ENCODE measurements around the gene NAT10. TPM values are rescaled to one million over a fixed set of nuclear protein-coding genes. Genes with fewer than 3 reads are reported as not detected.

Gene NAT10
- total and polyA plus RNA-seq, 2 experiments from 2014 or later, result 44.1 to 58.8 TPM

DNA sequence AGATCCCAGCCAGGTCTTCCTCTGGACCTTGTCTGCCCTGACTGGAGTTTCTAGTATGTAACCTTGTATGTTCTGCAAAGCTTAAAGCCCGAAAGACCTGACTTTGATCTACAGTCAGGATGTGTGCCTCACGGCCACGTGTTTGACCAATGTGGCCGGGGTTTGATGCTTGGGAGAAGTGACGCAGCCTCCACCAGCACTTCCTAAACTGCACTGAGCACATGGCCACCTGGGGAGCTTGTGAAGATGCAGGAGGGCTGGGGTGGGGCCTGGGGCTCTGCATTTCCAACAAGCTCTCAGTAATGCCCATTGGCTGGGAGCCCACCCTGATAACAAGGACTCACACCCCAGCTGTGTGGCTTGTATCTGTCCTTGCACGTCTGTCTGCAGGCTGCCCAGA lies 53.2 kb downstream of the NAT10 start:
- Histone ChIP-seq H3K4me1 (ENCODE audit: insufficient read depth) (no peaks in the 10 kb centered on the region), H2AFZ (no peak overlapping the region), H4K20me1 (replicated peaks; ENCODE audit: insufficient read depth) (no peaks in the 10 kb centered on the region; the same call in 1 of the 2 replicates), H3K79me2 (replicated peaks; ENCODE audit: insufficient read depth) (no peaks in the 10 kb centered on the region), H3K4me3 (no peak overlapping the region), H3K27me3 (ENCODE audit: insufficient read depth) (no peaks in the 10 kb centered on the region), H3F3A (replicated peaks; ENCODE audit: low read depth) (no peaks in the 10 kb centered on the region), H3K9me2 (ENCODE audit: insufficient read depth) (no peaks in the 10 kb centered on the region), H3K27ac (ENCODE audit: low read depth) (no peak overlapping the region), H3K36me3 (ENCODE audit: insufficient read depth) (no peaks in the 10 kb centered on the region; the same call in 1 of the 2 replicates), H3K4me2 (no peak overlapping the region)
- H3K27ac Mint-ChIP-seq, result no peak overlapping the region
- no peak for DNase-seq (ENCODE audit: low spot score)
- H3K27me3 Mint-ChIP-seq (ENCODE audit: insufficient read depth, low read depth, poor library complexity), result peaks cover 5% of the 10 kb centered on the region
- H3K36me3 Mint-ChIP-seq (ENCODE audit: low read depth), result peaks cover 7% of the 10 kb centered on the region
- no peaks in the 10 kb centered on the region for H3K9me3 Mint-ChIP-seq
- ATAC-seq, result no peak
- no peak overlapping the region for H3K4me3 Mint-ChIP-seq
- H3K4me1 Mint-ChIP-seq, result no peaks in the 10 kb centered on the region
- TF ChIP-seq, protein P1, sequence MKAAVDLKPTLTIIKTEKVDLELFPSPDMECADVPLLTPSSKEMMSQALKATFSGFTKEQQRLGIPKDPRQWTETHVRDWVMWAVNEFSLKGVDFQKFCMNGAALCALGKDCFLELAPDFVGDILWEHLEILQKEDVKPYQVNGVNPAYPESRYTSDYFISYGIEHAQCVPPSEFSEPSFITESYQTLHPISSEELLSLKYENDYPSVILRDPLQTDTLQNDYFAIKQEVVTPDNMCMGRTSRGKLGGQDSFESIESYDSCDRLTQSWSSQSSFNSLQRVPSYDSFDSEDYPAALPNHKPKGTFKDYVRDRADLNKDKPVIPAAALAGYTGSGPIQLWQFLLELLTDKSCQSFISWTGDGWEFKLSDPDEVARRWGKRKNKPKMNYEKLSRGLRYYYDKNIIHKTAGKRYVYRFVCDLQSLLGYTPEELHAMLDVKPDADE (IDR thresholded peaks at IDR 0.05), result no peak
- no peak for TF ChIP-seq JUNB (IDR thresholded peaks at IDR 0.05; ENCODE audit: unreplicated experiment)
- no peak for TF ChIP-seq ZNF331 (CRISPR knock-in tag; IDR thresholded peaks at IDR 0.05; ENCODE audit: low read depth)
- no peak for TF ChIP-seq CREB1 (CRISPR knock-in tag; IDR thresholded peaks at IDR 0.05; ENCODE audit: low read depth)
- no peak for TF ChIP-seq NANOG (IDR thresholded peaks at IDR 0.05; ENCODE audit: borderline replicate concordance)
- no peak for TF ChIP-seq EZH2phosphoT487 (IDR thresholded peaks at IDR 0.05; ENCODE audit: unreplicated experiment)
- TF ChIP-seq, protein P2, sequence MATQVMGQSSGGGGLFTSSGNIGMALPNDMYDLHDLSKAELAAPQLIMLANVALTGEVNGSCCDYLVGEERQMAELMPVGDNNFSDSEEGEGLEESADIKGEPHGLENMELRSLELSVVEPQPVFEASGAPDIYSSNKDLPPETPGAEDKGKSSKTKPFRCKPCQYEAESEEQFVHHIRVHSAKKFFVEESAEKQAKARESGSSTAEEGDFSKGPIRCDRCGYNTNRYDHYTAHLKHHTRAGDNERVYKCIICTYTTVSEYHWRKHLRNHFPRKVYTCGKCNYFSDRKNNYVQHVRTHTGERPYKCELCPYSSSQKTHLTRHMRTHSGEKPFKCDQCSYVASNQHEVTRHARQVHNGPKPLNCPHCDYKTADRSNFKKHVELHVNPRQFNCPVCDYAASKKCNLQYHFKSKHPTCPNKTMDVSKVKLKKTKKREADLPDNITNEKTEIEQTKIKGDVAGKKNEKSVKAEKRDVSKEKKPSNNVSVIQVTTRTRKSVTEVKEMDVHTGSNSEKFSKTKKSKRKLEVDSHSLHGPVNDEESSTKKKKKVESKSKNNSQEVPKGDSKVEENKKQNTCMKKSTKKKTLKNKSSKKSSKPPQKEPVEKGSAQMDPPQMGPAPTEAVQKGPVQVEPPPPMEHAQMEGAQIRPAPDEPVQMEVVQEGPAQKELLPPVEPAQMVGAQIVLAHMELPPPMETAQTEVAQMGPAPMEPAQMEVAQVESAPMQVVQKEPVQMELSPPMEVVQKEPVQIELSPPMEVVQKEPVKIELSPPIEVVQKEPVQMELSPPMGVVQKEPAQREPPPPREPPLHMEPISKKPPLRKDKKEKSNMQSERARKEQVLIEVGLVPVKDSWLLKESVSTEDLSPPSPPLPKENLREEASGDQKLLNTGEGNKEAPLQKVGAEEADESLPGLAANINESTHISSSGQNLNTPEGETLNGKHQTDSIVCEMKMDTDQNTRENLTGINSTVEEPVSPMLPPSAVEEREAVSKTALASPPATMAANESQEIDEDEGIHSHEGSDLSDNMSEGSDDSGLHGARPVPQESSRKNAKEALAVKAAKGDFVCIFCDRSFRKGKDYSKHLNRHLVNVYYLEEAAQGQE (IDR thresholded peaks at IDR 0.05; ENCODE audit: unreplicated experiment), result no peak
- TF ChIP-seq, protein P3, sequence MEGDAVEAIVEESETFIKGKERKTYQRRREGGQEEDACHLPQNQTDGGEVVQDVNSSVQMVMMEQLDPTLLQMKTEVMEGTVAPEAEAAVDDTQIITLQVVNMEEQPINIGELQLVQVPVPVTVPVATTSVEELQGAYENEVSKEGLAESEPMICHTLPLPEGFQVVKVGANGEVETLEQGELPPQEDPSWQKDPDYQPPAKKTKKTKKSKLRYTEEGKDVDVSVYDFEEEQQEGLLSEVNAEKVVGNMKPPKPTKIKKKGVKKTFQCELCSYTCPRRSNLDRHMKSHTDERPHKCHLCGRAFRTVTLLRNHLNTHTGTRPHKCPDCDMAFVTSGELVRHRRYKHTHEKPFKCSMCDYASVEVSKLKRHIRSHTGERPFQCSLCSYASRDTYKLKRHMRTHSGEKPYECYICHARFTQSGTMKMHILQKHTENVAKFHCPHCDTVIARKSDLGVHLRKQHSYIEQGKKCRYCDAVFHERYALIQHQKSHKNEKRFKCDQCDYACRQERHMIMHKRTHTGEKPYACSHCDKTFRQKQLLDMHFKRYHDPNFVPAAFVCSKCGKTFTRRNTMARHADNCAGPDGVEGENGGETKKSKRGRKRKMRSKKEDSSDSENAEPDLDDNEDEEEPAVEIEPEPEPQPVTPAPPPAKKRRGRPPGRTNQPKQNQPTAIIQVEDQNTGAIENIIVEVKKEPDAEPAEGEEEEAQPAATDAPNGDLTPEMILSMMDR (conservative IDR thresholded peaks at IDR 0.05; ENCODE audit: low read depth in 2 of 2), result no peak
- TF ChIP-seq, protein P4, sequence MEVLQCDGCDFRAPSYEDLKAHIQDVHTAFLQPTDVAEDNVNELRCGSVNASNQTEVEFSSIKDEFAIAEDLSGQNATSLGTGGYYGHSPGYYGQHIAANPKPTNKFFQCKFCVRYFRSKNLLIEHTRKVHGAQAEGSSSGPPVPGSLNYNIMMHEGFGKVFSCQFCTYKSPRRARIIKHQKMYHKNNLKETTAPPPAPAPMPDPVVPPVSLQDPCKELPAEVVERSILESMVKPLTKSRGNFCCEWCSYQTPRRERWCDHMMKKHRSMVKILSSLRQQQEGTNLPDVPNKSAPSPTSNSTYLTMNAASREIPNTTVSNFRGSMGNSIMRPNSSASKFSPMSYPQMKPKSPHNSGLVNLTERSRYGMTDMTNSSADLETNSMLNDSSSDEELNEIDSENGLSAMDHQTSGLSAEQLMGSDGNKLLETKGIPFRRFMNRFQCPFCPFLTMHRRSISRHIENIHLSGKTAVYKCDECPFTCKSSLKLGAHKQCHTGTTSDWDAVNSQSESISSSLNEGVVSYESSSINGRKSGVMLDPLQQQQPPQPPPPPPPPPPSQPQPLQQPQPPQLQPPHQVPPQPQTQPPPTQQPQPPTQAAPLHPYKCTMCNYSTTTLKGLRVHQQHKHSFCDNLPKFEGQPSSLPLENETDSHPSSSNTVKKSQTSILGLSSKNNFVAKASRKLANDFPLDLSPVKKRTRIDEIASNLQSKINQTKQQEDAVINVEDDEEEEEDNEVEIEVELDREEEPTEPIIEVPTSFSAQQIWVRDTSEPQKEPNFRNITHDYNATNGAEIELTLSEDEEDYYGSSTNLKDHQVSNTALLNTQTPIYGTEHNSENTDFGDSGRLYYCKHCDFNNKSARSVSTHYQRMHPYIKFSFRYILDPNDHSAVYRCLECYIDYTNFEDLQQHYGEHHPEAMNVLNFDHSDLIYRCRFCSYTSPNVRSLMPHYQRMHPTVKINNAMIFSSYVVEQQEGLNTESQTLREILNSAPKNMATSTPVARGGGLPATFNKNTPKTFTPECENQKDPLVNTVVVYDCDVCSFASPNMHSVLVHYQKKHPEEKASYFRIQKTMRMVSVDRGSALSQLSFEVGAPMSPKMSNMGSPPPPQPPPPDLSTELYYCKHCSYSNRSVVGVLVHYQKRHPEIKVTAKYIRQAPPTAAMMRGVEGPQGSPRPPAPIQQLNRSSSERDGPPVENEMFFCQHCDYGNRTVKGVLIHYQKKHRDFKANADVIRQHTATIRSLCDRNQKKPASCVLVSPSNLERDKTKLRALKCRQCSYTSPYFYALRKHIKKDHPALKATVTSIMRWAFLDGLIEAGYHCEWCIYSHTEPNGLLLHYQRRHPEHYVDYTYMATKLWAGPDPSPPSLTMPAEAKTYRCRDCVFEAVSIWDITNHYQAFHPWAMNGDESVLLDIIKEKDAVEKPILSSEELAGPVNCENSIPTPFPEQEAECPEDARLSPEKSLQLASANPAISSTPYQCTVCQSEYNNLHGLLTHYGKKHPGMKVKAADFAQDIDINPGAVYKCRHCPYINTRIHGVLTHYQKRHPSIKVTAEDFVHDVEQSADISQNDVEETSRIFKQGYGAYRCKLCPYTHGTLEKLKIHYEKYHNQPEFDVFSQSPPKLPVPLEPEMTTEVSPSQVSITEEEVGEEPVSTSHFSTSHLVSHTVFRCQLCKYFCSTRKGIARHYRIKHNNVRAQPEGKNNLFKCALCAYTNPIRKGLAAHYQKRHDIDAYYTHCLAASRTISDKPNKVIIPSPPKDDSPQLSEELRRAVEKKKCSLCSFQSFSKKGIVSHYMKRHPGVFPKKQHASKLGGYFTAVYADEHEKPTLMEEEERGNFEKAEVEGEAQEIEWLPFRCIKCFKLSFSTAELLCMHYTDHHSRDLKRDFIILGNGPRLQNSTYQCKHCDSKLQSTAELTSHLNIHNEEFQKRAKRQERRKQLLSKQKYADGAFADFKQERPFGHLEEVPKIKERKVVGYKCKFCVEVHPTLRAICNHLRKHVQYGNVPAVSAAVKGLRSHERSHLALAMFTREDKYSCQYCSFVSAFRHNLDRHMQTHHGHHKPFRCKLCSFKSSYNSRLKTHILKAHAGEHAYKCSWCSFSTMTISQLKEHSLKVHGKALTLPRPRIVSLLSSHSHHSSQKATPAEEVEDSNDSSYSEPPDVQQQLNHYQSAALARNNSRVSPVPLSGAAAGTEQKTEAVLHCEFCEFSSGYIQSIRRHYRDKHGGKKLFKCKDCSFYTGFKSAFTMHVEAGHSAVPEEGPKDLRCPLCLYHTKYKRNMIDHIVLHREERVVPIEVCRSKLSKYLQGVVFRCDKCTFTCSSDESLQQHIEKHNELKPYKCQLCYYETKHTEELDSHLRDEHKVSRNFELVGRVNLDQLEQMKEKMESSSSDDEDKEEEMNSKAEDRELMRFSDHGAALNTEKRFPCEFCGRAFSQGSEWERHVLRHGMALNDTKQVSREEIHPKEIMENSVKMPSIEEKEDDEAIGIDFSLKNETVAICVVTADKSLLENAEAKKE (CRISPR knock-in tag; IDR thresholded peaks at IDR 0.05), result no peak
- no peak for TF ChIP-seq EZH2 (IDR thresholded peaks at IDR 0.05; ENCODE audit: low read depth, unreplicated experiment)
- TF ChIP-seq STAT1 (IDR thresholded peaks at IDR 0.05; ENCODE audit: unreplicated experiment), result no peak
- TF ChIP-seq POLR2AphosphoS5 (IDR thresholded peaks at IDR 0.05; ENCODE audit: low read depth), result no peak
